ENCODE measurements around the gene ACP1.

Gene ACP1

DNA sequence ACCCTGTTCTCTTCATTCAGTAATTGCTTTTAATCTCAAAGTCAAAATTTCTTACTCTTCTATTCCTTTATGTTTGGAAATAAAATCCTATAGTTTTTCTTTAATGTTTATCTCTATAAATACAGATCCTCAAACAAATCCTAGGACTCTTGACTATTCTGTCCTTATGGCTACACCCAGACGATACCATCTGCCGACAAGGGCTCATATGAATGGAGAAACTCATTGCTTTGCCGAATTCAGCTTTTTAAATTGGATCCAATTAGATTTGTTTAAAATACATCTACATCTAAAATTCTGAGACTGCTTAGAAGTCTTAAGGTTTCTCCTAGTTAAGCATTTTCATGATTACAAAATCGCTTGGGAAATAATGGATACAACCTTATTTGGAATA is 14.2 kb downstream of the ACP1 start:
- FAIRE-seq (no peak), DNase-seq (ENCODE audit: extremely low spot score, insufficient read length, low read depth) (no peak)

DNA sequence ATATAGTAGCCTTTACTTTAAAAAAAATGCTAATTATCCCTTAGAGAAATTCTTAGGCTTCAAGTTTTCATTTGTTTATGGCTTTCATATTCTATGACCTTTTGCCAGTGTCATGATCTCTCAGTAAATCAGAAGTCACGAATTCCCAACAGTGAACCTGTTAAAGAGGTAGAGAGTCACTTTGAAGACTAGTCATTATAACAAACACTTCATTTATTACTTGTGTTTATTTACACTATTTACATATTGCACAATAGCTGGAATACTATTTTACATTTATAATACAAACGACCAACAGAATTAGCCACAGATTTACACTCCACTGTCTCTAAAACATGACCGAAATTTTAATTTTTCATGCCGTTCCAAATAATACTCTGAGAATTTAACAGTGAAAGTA is 14.6 kb downstream of the ACP1 start:
- FAIRE-seq, result no peak
- no peak for DNase-seq (ENCODE audit: extremely low spot score, insufficient read length, low read depth)

DNA sequence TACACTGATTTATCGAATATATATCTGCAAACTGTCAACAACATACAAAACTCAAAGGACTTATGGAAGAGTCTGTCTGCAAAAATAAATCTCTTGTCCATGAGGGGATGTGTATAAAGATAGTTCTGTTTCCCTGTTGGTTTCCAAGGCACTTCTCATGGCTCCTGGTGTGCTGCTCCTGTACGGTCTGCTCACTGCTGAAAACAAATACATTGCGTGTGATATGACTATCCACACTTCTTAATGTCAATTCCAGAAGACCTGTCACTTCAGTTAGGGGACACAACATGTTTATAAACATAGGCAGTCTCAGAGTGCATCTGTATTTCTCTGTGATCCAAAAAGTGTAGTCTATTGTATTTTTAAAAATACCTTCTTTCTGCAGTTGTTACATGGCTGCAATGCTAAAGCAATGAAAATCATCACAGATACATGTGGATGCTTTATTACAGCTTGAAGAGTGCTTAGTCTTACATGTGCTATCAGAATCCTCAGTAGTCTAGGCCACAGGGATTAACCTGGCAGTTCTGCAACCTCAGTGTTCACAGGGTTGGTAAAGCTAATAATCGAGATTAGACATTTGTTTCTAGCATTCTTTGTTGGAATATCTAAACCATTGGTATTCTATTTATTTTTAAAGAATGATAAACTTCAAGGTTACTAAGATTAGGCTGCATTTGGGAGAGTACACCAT is 15.4 kb downstream of the ACP1 start:
- FAIRE-seq, result no peak
- DNase-seq (ENCODE audit: extremely low spot score, insufficient read length, low read depth), result no peak

DNA sequence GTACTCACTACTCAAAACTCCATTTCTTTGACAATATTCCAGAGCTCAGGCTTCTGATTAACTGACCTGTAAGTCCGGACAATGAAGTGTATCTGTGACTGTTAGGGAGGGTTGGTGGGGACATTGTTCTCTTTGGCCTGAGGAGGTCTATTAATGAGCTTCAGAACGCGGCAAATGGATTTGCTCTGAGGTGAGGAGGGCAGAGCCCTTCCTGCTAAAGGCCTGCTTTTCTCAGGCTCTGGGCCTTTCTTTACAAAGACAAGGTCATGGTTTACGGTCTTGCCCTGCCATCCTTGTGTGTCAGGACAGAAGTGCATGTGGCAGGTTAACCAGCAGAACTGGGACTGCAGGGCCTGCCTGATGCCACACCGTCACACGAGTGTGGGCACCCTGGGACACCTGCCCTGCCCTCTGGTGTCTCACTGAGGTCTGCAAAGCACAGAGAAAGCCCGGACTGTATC is 15.9 kb downstream of the ACP1 start:
- DNase-seq (ENCODE audit: extremely low spot score, insufficient read length, low read depth), result no peak
- no peak for FAIRE-seq

DNA sequence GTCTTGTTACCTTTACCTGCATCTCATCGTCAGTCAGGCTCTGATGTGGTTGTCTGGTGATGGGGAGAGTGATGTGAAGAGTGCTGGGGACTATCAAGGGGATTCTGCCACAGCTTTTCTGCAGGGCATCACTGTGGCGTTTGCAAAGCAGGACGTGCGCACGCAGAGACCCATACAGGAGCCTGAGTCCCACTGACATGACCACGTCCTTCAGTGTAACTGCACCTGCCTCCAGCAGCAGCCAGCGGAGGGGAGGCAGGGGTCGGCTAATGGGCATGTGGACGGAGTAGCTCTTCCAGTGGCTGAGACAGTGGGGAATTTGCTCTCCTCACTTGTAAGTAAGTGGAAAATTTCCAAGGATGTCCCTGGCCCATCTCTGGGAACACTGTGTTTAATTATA is 16.6 kb downstream of the ACP1 start:
- FAIRE-seq (no peak), DNase-seq (ENCODE audit: extremely low spot score, insufficient read length, low read depth) (no peak)

DNA sequence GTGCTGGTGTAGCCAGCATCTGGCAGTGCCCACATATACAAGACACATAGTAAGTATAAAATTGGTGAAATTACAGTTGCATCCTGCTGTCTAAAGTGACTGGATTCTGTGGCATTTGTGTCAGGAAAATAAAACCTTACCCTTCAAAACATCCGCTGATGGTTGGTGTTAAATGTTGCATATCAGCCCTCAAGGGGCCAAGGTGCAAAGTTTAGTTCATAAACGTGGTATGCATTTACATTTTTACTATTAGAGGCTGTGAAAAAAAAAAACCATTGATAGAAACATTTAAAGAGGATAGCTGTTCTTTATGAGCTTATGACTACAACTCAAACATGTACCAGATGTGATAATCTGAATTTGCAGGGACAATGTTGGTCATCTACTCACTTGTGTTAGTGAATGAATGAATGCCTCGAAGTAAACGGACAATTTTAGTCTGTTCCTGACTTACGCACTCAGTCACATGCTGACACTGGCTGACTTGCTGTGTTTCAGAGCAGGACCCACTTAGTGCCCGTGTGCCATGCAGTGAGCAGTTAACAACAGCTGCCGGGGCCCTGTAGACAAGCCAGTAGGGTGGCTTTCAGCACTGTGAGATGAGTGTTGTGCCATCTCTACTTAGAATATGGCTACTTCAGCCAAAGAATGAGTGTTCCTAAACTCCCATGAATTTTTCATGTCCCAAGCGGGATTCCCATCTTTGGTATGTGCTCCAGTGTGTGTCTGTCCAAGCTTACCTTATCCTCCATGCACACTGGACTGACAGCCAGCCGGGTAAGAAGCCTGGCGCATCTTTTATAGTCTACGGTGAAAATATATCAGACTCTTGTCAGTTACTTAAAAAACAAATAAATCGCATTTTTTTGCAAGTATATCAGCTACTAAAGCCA is 17.9 kb downstream of the ACP1 start:
- no peak for FAIRE-seq
- no peak for DNase-seq (ENCODE audit: extremely low spot score, insufficient read length, low read depth)

DNA sequence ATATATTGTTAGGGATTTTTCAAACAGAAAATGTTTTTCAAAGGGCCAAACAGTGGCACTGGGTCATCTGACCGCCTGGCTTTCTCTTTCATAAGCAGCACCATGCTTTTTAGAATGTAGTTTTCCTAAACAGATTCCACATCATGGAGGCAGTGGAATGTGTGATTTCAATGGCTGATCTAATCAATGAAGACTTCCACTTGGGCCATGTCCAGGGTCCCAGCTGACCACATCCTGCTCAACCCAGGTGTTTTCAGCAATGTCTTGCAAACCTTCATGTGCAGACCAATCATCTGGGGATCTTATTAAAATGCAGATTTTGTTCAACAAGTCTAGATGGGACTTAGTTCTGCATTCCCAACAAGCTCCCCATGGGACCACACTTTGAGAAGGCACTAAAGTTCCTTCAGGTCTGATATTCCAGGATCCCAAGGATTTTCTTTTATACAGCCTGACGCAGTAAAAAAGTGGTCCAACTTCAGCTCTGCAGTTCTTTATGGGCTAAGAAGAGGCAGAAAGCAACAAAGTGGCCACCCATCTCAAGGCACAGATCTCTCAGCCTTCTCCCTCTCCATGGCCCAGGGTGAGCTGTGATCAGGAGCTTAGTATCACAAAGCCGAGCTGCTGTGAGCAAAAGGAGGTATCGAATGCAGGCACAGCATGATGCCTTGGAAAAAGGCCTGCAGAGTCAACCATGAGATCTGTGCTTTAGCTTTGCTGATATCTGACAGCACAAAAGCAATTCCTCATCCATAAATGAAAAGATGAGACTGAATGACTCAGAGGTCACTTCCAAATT is 19.4 kb downstream of the ACP1 start:
- DNase-seq (ENCODE audit: extremely low spot score, insufficient read length, low read depth), result no peak
- no peak for FAIRE-seq

DNA sequence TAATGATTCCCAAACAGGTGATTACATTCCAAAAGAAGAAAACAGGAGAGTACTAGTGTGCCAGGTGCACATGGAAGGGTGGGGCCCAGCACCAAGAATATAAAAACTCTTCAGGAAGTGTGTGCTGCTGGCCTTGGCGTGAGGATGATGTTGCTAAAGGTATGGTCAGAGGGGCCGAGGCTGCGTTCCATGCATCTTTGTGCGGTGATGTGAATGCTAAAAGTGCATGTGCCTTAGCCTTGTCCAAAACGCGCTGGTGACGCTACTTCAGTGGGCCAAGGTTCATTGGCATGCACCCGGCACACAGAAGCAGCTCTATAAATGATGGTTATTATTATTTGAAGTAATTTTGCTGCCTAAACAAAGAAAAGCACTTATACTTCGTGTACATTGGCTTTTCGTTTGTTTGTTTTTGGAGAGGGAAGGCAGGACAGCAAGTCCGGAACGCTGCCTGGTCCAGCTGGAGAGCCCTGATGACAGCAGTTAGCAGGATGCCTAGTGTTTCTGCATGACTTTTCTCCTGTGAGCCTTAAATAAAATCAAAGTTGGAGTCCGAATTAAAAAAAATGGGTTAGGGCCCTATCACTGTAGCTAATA is 20.2 kb downstream of the ACP1 start:
- DNase-seq (ENCODE audit: extremely low spot score, insufficient read length, low read depth) (no peak), FAIRE-seq (no peak)

DNA sequence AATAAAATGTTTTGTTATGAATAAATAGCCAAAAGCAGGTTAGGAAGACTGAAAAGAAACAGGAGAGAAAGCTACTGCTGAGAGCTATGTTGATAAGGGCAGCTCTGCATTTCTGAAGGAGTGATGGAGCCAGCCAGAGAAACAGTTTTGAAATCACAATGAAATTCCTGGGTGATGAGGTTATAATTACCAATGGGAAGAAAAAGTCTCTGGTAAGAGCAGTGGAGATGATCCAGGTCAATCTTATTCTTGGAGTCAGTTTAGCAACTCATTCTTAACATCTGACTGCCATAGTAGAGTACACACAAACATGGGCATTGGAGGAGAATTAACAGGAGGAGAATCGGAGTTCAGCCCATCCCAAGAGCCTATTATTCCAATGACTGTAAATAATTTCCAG is 20.8 kb downstream of the ACP1 start:
- DNase-seq (ENCODE audit: extremely low spot score, insufficient read length, low read depth) (no peak), FAIRE-seq (no peak)

DNA sequence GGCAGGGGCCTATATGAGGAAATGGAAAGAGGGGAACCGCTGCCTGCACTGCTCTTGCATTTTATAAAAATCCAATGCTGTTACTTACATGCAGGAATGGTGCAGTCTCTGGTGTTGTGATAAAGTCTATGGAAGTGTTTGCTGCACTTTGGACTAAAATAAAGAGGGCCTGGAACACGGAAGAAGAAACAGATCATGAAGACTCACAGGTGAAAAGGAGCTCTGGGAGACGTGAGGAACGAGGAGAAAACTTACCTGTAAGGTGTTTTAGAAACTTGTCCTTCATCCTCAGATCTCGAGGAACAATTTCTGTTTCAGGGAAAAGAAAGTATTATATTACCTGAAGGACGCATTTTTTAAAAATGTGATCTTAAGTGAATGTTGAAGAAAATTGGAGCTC is 21.3 kb downstream of the ACP1 start:
- FAIRE-seq, result no peak
- no peak for DNase-seq (ENCODE audit: extremely low spot score, insufficient read length, low read depth)

DNA sequence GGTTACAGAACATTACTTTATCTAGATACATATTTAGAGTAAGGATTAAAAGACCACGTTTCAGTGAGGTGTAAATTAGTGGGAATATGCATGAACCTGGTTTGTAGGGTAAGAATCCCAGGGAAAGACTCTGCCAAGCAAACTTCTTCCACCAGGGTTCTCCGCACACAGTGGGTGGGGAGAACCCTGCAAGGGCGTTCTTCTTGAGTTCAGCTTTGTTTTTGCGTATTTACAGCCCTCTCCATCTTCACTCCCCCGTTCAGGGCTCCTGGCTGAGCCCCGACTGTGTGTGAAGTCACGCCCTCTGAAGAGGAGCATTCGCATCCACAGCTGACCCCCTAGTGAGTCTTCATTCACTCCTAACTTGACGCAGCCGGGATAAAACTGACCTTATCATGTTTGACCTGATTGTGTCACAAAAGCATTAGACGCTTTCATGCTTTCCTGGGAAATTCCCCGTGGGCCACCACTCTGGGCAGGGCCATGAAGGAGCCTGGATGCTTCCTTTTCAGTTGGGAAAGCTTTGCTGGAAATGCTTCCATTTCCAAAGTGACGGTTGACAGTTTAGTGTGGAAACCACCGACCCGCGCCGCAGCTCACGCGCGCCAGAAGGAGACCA is 22.1 kb downstream of the ACP1 start:
- FAIRE-seq, result no peak
- DNase-seq (ENCODE audit: extremely low spot score, insufficient read length, low read depth), result no peak

DNA sequence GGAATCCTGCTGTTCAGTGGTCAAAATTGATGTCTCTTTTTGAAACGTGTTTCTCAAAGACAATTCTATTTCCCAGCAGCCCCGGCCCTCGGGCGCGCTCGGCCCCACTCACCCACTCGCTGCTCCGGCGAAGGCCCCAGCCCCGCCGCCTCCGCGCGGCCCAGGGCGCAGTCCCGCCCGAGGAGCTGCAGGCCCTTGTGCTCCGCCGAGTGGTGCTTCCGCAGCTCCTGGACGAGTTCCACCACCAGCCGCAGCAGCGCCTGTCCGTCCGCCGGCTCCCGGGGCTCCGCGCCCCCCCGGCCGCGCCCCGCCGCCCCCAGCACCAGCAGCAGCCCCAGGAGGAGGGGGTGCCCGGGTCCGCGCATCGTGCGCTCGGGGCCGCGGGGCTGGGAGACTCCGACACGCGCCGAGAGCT is 22.7 kb downstream of the ACP1 start:
- FAIRE-seq (no peak), DNase-seq (ENCODE audit: extremely low spot score, insufficient read length, low read depth) (no peak)

DNA sequence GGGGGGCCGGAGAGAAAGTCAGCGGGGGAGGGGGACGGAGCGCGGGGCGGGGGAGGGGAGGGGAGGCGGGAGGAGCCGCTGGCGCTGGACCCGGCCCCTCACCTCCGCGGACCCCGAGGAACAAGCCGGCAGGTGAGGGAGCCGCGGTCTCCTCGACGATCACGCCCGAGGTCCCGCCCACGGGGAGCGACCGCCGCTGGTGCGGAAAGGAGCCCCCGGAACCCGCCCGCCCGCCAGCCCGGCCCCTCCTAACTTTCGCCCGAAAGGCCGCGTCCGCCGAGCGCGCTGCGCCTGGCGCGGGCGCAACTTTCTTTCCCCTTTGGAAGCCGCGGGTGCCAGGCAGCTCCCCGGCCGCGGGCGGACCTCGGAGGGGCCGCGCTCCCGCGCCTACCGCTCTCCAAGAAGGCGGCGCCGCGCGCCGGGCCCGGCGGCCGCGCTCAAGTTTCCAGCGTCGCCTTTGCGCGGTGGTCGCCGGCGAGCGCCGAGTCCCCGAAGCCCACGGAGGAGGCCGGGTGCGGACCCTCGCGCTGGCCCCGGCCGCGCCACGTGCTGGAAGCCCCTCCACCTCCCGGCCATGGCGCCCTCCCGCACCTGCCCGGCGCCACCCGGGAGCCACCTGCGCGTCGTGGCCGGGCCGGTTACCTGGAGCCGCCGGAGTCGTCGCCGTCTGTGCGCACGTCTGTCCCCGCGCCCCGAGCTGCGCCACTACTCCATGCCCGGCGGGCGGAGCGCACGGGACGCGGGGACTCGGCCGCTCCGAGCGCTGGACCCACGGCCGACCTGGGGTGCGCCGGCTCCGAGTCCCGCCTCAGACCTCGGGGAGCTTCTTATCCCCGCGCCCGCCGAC is 23.4 kb downstream of the ACP1 start, which contains the start of gene ALKAL2:
Gene ALKAL2, minus strand, starts transcription at position 181 of the 847 bp plus-strand sequence. CDS start 256 bp downstream, outside the sequence.
- no peak for FAIRE-seq

DNA sequence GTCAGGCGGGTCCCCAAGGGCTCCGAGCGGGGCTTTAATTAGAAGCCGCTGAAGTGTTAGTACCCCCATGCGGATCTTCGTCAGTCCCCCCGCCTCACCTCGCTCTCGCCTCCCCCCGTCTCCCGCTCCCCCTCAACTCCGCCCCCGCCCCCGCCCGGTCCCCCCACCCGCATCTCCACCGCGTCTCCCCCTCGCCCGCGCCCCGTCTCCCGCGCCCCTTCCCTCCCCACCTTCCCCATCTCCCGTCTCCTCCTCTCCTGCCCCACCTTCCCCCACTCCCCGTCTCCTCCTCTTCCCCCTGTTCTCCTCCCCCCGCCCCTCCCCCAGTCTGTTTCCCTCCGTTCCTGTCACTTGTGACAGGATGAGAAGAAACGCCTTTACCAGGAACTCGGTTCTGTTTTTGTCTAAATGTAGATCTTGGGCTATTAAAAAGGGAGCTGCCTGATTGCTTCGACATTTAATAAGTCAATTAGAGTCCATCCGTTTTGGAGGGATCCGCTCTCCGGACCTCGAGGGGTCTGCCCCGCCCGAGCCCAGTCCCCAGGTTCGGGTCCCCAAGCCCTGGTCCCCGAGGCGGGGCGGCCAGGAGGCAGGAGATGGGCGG is 24.1 kb downstream of the ACP1 start:
- FAIRE-seq, result no peak
- no peak for DNase-seq (ENCODE audit: extremely low spot score, insufficient read length, low read depth)

More for the DNA sequence above, 23.4 kb downstream of the ACP1 start, which contains the start of gene ALKAL2:
- no peak for DNase-seq (ENCODE audit: extremely low spot score, insufficient read length, low read depth)

DNA sequence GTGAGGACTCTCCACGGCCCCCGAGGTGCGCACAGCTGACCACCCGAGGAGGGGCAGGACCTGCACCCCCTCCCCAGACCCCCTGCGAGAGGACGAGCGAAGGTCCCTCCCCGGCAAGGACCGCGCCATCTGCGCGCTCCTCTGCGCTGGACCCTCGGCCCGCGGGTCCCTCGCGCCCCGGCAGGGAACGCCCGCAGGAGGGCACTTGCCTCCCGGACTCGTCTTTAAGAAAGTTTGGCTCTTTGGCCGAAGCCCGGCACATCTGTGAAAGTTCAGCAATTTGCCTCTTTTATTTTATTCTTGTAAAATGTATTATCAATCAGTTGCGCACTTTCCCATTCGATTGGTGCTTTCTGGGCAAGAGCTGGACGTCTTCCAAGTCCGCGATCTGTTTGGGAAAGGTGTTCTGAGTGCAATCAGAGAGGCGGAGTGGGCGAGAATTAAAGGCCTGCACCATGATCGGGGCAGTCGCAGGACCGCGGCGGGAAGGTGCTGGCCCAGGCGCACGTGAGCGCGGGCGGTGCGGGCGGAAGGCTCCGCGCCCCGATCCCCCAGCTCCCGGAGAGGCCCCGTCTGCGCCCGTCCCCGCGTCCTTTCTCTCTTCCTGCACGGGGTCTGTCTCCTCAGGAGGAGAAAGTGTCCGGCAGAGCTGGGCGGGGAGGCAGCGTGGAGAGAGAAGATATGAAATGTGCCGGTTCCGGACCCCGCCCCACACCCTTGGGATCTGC is 24.8 kb downstream of the ACP1 start:
- no peak for FAIRE-seq
- no peak for DNase-seq (ENCODE audit: extremely low spot score, insufficient read length, low read depth)

DNA sequence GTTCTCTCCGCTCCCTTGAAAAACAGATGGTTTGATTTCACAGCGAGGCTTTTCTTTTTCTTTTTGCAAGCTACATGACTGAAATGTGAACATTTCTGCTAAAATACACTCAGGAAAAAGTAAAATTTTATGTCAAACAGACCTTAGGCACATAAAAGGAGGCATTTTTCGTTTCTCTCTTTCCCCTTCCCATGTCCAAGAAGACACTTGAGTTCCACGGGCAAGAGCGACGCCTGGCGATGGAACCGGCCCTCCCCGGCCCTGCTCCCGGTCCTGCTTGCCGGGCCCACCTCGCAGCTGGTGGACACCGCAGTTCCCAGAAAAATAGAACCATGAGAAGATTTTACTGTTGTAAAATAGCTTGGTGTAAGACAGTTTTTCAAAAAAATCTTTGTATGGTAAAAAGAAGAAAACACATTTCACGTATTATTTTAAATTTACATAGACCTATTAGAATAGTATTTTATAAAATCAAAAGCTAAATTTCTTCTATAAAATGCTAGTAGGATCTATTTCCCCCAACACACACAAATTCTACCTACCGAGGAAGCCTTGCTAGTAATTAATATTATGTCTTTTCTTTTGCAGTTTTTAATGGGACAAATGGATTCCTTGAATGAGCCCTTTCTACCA is 25.5 kb downstream of the ACP1 start:
- FAIRE-seq, result no peak

DNA sequence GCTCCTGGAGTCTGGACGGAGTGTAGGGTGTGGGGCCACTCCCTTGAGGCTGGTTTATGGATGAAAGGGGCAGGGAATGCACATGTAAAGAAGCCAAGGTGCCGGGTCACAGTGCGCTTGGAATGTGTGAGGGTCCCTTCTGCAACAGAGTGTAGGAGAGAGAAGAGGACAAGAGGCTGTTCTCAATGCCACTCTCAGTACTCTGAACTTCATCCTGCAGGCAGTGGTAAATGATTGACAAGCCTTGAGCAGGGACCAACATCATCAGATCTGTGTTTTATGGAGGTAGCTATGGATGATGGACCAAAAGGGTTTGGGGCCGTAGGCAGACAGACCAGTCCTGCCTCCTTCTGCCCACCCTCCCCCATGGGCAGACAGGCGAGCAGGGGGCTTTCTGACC is 30.3 kb downstream of the ACP1 start:
- no peak for DNase-seq (ENCODE audit: extremely low spot score, insufficient read length, low read depth)
- FAIRE-seq, result no peak

More for the DNA sequence above, 25.5 kb downstream of the ACP1 start:
- DNase-seq (ENCODE audit: extremely low spot score, insufficient read length, low read depth), result no peak
